Stimulated activated CD8-positive, alpha-beta memory T cell treated with anti-CD3 and anti-CD28 coated beads, Interleukin-15, amount 100 ng/mL, for 1 hour (primary cell): Measurements from ENCODE around the gene EPHA8.
A peak's percentile ranks its signal among the peaks of the same experiment; 100 is the strongest.

ENCODE experiments used
- DNase-seq: peaks from one replicate; pipeline ENCODE4 v3.0.0-alpha.2; 2020; ENCODE audit warnings: low read depth

The EPHA8 gene

GRCh38 chr1:22619252-22619651 is 56.0 kb downstream of the EPHA8 start:
- no peak for DNase-seq

GRCh38 chr1:22619798-22620197 is 56.5 kb downstream of the EPHA8 start:
- DNase-seq = no peak

- no peak for DNase-seq
These were observed 58.5 kb downstream of the EPHA8 start for GRCh38 chr1:22621761-22622160.

- DNase-seq = no peak
These were observed 62.1 kb downstream of the EPHA8 start for GRCh38 chr1:22625262-22625925.

- DNase-seq = no peak
These were observed 63.2 kb downstream of the EPHA8 start for GRCh38 chr1:22626237-22627157.

GRCh38 chr1:22627331-22627730 is 64.0 kb downstream of the EPHA8 start:
- no peak for DNase-seq

GRCh38 chr1:22628698-22629444 is 65.6 kb downstream of the EPHA8 start:
- DNase-seq = no peak

GRCh38 chr1:22629886-22630285 is 66.6 kb downstream of the EPHA8 start:
- no peak for DNase-seq

- no peak for DNase-seq
These were observed 70.6 kb downstream of the EPHA8 start for GRCh38 chr1:22633697-22634463.

GRCh38 chr1:22635436-22635835 is 72.1 kb downstream of the EPHA8 start:
- no peak for DNase-seq

GRCh38 chr1:22636353-22636752 is 73.1 kb downstream of the EPHA8 start, which contains the start of gene C1QA:
Gene C1QA, plus strand, starts transcription at chr1:22636628. Its CDS starts 989 bp downstream, at chr1:22637617.
- DNase-seq = no peak

- DNase-seq = no peak
These were observed 73.6 kb downstream of the EPHA8 start for GRCh38 chr1:22636927-22637326.

- no peak for DNase-seq
These were observed 74.7 kb downstream of the EPHA8 start for GRCh38 chr1:22637907-22638445.

- no peak for DNase-seq
These were observed 75.4 kb downstream of the EPHA8 start for GRCh38 chr1:22638476-22639234.

- DNase-seq = no peak
These were observed 76.0 kb downstream of the EPHA8 start for GRCh38 chr1:22639286-22639685.

GRCh38 chr1:22641247-22641646 is 78.0 kb downstream of the EPHA8 start:
- DNase-seq = no peak

- peak; percentile 51 for DNase-seq
These were observed 78.8 kb downstream of the EPHA8 start for GRCh38 chr1:22641906-22642636.

GRCh38 chr1:22643381-22643780 is 80.1 kb downstream of the EPHA8 start, which contains the start of gene C1QC:
Gene C1QC, plus strand, starts transcription at chr1:22643633. Its CDS starts 391 bp downstream, at chr1:22644024.
- DNase-seq = no peak

GRCh38 chr1:22643928-22644327 is 80.6 kb downstream of the EPHA8 start:
- no peak for DNase-seq

- DNase-seq = no peak
These were observed 82.6 kb downstream of the EPHA8 start for GRCh38 chr1:22645931-22646330.
